Activated naive CD8-positive, alpha-beta T cell treated with anti-CD3 and anti-CD28 coated beads, Interleukin-2, amount 10 ng/mL, durations not matched to agents 7 days and 5 days (primary cell): Measurements from ENCODE around the gene SAMD11. TPM values are rescaled to one million over a fixed set of nuclear protein-coding genes. Genes with fewer than 3 reads are reported as not detected.
"Not testable (repeated sequence)": the region's sequence is repeated elsewhere in the genome, so short reads cannot be mapped to it uniquely, and the experiment has no call there.

Experiments
- ATAC-seq: fragments of 150-1000 bp; cut with Tn5 transposase; one replicate; pipeline ENCODE4 v1.10.0; 2021; ENCODE audit warnings: low read depth, moderate library complexity
- POLR2A ChIA-PET: fragments of 350-600 bp; sonication (Branson Sonifier 250); formaldehyde crosslinking; loops from one replicate; lab custom pipeline; 2021; ENCODE audit warnings: antibody characterized with exemption; lab: Charles Lee
- DNase-seq: peaks from one replicate; pipeline ENCODE4 v3.0.0; 2021
- H3K27ac Mint-ChIP-seq: one replicate; pipeline ENCODE4 v1.8.0; 2022; ENCODE audit warnings: mild to moderate bottlenecking, mixed read lengths
- H3K27me3 Mint-ChIP-seq: one replicate; pipeline ENCODE4 v1.8.0; 2022; ENCODE audit warnings: mild to moderate bottlenecking, moderate library complexity, mixed read lengths
- H3K36me3 Mint-ChIP-seq: one replicate; pipeline ENCODE4 v1.8.0; 2021; ENCODE audit warnings: mild to moderate bottlenecking, mixed read lengths
- H3K4me1 Mint-ChIP-seq: one replicate; pipeline ENCODE4 v1.8.0; 2021; ENCODE audit warnings: mixed read lengths
- H3K4me3 Mint-ChIP-seq: one replicate; pipeline ENCODE4 v1.8.0; 2022; ENCODE audit warnings: mild to moderate bottlenecking, moderate library complexity, mixed read lengths
- H3K9me3 Mint-ChIP-seq: one replicate; pipeline ENCODE4 v1.8.0; 2021; ENCODE audit warnings: mixed read lengths
- total RNA-seq, 2 experiments: library from RNA; stranded (reverse); gene quantifications; one replicate each; pipeline ENCODE4 v1.2.3, GENCODE V29; 2021

SAMD11 gene
- total RNA-seq, 2 experiments from 2014 or later, result 0.22 TPM; not detected in 1

DNA sequence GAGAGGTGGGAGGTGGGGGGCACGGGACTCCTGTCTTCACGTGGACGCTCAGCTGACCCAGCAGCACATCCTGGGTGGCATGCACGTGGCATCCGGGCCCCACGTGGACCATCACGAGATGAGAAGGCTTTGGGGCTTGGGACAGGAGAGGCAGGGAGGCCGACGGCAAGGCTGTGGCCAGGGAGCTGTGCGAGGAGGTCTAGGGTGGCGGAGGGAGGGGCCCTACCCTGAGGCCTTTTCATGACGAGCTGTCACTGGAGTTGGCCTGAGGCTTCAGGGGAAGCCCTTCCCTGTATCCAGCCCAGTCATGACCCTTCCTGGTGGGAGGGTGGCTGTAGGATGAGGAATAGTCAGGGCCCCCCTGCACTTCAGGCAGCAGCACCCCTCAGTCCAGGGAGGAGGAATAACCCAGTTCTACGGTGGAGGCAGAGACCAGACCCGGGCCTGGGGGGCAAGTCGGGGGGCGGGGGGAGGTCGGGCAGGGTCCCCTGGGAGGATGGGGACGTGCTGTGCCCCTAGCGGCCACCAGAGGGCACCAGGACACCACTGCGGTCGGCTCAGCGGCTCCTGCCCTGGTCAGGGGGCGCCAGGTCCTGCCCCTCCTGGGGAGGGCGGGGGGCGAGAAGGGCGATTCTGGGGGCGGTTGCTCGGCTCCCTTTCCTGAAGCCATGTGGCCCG, 60.2 kb downstream of the SAMD11 start:
- no peak overlapping the region for H3K27ac Mint-ChIP-seq
- H3K9me3 Mint-ChIP-seq, result no peaks in the 10 kb centered on the region
- H3K27me3 Mint-ChIP-seq, result peaks cover 29% of the 10 kb centered on the region
- peak; percentile 51 for ATAC-seq
- no peaks in the 10 kb centered on the region for H3K4me1 Mint-ChIP-seq
- peaks cover 2% of the 10 kb centered on the region for H3K36me3 Mint-ChIP-seq
- no peak overlapping the region for H3K4me3 Mint-ChIP-seq
- POLR2A ChIA-PET, result interaction anchor here (0.8 kb wide), 1 partner anchor 35 kb away, joined by 3 read pairs; no protein-coding TSS in a partner anchor
- DNase-seq, result peak; percentile 73

DNA sequence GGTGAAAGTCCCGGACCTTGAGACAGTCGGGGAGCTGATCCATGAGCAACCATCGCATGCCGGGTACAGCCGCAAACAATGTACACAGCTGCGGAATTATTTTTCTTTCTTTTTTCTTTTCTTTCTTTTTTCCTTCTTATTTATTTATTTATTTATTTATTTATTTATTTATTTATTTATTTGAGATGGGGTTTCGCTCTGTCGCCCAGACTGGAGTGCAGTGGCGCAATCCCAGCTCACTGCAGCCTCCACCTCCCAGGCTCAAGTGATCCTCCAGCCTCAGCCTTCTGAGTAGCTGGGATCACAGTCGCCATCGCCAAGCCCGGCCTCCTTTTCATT, 60.7 kb downstream of the SAMD11 start:
- peaks cover 34% of the 10 kb centered on the region for H3K27me3 Mint-ChIP-seq
- ATAC-seq (no peak), DNase-seq (no peak)
- no peak overlapping the region for H3K4me3 Mint-ChIP-seq
- H3K27ac Mint-ChIP-seq, result no peak overlapping the region
- POLR2A ChIA-PET, result interaction anchor here (0.8 kb wide), 1 partner anchor 35 kb away, joined by 3 read pairs; no protein-coding TSS in a partner anchor
- no peaks in the 10 kb centered on the region for H3K4me1 Mint-ChIP-seq
- H3K9me3 Mint-ChIP-seq, result no peaks in the 10 kb centered on the region
- H3K36me3 Mint-ChIP-seq, result peaks cover 2% of the 10 kb centered on the region

DNA sequence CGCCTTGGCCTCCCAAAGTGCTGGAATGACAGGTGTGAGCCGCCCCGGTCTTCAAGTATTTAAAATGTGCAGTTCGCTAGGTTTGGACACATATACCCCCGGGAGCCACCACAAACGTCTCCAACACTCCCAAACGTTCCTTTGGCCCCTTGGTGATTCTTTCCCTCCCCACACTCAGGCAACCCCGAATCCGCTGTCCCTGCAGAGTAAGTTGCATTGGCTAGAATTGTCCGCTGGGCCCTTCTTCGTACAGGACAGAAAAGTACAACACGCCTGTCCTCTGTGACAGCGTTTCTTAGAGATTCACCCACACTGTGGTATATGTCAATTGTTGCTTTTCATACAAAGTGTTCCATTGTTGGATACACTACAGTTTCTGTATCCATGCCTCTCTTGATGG, 61.4 kb downstream of the SAMD11 start:
- no peaks in the 10 kb centered on the region for H3K9me3 Mint-ChIP-seq
- H3K4me1 Mint-ChIP-seq, result no peaks in the 10 kb centered on the region
- POLR2A ChIA-PET, result no interaction called here
- ATAC-seq (no peak), DNase-seq (no peak)
- peaks cover 2% of the 10 kb centered on the region for H3K36me3 Mint-ChIP-seq
- peaks cover 39% of the 10 kb centered on the region for H3K27me3 Mint-ChIP-seq
- H3K4me3 Mint-ChIP-seq, result no peak overlapping the region
- H3K27ac Mint-ChIP-seq, result no peak overlapping the region

DNA sequence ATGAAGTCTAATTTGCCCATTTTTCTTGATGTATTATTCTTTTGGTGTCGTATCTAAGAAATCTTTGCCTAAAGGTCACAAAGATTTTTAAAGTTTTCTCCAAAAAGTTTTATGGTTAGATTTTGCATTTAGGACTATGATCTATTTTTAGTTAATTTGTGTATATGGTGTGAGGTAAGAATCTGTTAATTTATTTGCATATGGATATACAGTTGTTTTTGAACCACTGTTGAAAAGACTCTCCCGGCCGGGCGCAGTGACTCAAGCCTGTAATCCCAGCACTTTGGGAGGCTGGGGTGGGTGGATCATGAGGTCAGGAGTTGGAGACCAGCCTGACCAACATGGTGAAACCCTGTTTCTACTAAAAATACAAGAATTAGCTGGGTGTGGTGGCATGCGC, 64.3 kb downstream of the SAMD11 start:
- H3K36me3 Mint-ChIP-seq, H3K9me3 Mint-ChIP-seq, DNase-seq, H3K4me3 Mint-ChIP-seq, POLR2A ChIA-PET, H3K27ac Mint-ChIP-seq, ATAC-seq, H3K4me1 Mint-ChIP-seq: not testable (repeated sequence)
- H3K27me3 Mint-ChIP-seq, result peaks cover 46% of the 10 kb centered on the region

DNA sequence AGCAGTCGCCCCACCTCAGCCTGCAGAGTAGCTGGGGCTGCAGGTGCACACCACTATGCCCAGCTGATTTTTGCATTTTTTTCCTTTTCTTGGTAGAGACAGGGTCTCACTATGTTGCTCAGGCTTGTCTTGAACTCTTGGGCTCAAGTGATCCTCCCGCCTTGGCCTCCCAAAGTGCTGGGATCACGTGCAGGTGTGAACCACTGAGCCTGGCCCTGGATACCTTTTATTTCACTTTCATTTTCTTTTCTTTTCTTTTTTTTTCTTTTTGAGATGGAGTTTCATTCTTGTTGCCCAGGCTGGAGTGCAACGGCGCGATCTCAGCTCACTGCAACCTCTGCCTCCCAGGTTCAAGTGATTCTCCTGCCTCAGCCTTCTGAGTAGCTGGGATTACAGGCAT, 67.6 kb downstream of the SAMD11 start:
- H3K27ac Mint-ChIP-seq, H3K9me3 Mint-ChIP-seq, H3K4me1 Mint-ChIP-seq, POLR2A ChIA-PET, DNase-seq, H3K36me3 Mint-ChIP-seq, H3K4me3 Mint-ChIP-seq, ATAC-seq: not testable (repeated sequence)
- H3K27me3 Mint-ChIP-seq, result peaks cover 49% of the 10 kb centered on the region

DNA sequence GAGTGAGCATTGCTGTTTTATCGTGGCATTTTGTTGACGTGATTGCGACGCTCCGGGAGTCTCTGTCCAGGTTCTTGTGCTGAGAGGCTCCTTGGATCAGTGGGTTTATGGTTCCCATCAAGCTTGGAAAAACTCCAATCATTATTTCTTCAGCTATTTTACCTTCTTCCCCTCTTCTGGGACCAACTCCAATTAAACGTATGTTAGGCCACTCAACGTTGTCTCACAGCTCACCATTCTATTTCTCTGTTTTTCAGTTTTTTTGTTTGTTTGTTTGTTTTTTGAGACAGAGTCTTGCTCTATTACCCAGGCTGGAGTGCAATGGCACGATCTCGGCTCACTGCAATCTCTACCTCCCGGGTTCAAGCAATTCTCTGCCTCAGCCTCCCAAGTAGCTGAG, 68.2 kb downstream of the SAMD11 start:
- Mint-ChIP-seq H3K27ac (no peak overlapping the region), H3K4me1 (peaks cover 7% of the 10 kb centered on the region), H3K27me3 (peaks cover 49% of the 10 kb centered on the region), H3K36me3 (peaks cover 4% of the 10 kb centered on the region), H3K4me3 (no peak overlapping the region), H3K9me3 (peaks cover 6% of the 10 kb centered on the region)
- no peak for ATAC-seq
- POLR2A ChIA-PET, result no interaction called here
- DNase-seq, result no peak

DNA sequence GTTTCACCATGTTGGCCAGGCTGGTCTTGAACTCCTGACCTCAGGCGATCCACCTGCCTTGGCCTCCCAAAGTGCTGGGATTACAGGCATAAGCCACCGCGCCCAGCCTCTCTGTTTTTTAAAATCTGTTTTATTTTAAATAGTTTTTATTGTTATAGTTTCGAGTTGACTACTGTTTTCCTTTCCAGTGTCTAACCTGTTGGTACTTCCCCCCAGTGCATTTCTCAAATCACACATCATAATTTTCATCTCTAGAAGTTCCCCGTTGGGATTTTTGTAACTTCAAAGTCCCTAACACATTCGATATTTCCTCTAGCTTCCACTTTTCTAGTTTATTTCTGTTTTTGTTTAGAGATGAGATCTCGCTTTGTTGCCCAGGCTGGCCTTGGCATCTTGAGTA, 68.6 kb downstream of the SAMD11 start:
- ATAC-seq (no peak), DNase-seq (no peak)
- Mint-ChIP-seq H3K4me1 (peaks cover 7% of the 10 kb centered on the region), H3K36me3 (peaks cover 4% of the 10 kb centered on the region), H3K9me3 (peaks cover 6% of the 10 kb centered on the region), H3K27me3 (peaks cover 54% of the 10 kb centered on the region), H3K4me3 (no peak overlapping the region), H3K27ac (no peak overlapping the region)
- POLR2A ChIA-PET, result no interaction called here

DNA sequence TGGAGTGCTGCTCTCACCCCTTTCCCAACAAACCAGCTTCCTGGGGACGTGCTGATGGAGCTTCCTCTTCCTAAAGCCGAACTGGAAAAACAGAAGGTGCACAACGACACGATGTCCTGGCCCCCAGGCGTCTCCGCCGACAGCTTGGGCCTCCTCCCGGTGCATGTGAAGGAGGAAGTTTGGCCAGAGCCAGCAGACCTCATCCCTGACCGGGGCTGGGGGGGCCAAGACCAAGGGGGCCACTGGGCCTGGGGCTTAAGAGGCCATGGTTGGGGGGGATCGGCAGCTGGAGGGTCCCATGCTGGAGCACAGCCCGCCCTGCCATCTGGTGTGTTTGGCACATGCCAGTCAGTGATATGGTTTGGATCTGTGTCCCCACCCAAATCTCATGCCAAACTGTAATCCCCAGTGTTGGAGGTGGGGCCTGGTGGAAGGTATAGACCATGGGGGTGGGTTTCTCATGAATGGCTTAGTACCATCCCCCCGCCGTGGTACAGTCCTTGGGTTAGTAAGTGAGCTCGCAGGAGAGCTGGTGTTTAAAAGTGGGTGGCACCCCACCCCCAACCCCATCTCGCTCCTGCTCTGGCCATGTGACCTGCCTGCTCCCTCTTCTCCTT, 69.8 kb downstream of the SAMD11 start:
- peaks cover 7% of the 10 kb centered on the region for H3K4me1 Mint-ChIP-seq
- H3K9me3 Mint-ChIP-seq, result peaks cover 6% of the 10 kb centered on the region
- no peak for DNase-seq
- H3K27me3 Mint-ChIP-seq, result peaks cover 50% of the 10 kb centered on the region
- H3K36me3 Mint-ChIP-seq, result peaks cover 4% of the 10 kb centered on the region
- H3K4me3 Mint-ChIP-seq, result no peak overlapping the region
- POLR2A ChIA-PET, result no interaction called here
- no peak overlapping the region for H3K27ac Mint-ChIP-seq
- no peak for ATAC-seq

Other genes starting within 250 kb of the SAMD11 start
- not detected for gene OR4F16, start 237.3 kb upstream of the SAMD11 start, total RNA-seq
- 10 to 100 TPM; 63.0 to 63.4 TPM for gene NOC2L, start 35.3 kb downstream of the SAMD11 start, total RNA-seq
- 10 to 100 TPM; 35.3 to 35.4 TPM for gene KLHL17, start 36.7 kb downstream of the SAMD11 start, total RNA-seq
- gene PLEKHN1, start 42.6 kb downstream of the SAMD11 start, total RNA-seq, result 1 to 10 TPM; 3.0 to 4.8 TPM
- not detected for gene PERM1, start 58.2 kb downstream of the SAMD11 start, total RNA-seq
- gene HES4, start 76.2 kb downstream of the SAMD11 start, total RNA-seq, result 1 to 10 TPM in 1 of 2 experiments, under 1 TPM in 1; 0.60 to 1.1 TPM
- 100 to 1,000 TPM; 425 to 457 TPM for gene ISG15, start 89.6 kb downstream of the SAMD11 start, total RNA-seq
- 10 to 100 TPM; 18.8 to 19.3 TPM for gene AGRN, start 96.2 kb downstream of the SAMD11 start, total RNA-seq
- not detected for gene RNF223, start 150.4 kb downstream of the SAMD11 start, total RNA-seq
- 10 to 100 TPM; 22.7 to 23.0 TPM for gene C1orf159, start 192.2 kb downstream of the SAMD11 start, total RNA-seq
- not detected for gene TTLL10, start 250.0 kb downstream of the SAMD11 start, total RNA-seq